ENCODE results near the gene SLC5A11. TPM values are rescaled to one million over a fixed set of nuclear protein-coding genes. Genes with fewer than 3 reads are reported as not detected.
A peak's percentile ranks its signal among the peaks of the same experiment; 100 is the strongest.

The SLC5A11 gene
- total and polyA plus RNA-seq, 3 donors from 2014 or later: 0.39 to 1.3 (median 0.78) TPM

- TF ChIP-seq POLR2A (IDR thresholded peaks at IDR 0.05) (no peak), CTCF (IDR thresholded peaks at IDR 0.05) (no peak)
- no peaks in the 10 kb centered on the region for H3K9me3 ChIP-seq
- WGBS, 2 donors: 81 to 94% methylated on average over 6 of the region's 6 CpGs
- no peaks in the 10 kb centered on the region for H3K27me3 ChIP-seq
- no peak overlapping the region for H3K27ac ChIP-seq
- no peaks in the 10 kb centered on the region for H3K36me3 ChIP-seq (ENCODE audit: low read depth, missing control alignments)
- H3K4me3 ChIP-seq: no peak overlapping the region
- intact Hi-C loops (cut with DNase I; ENCODE audit: low total_unique reads): no loop called here
- DNase-seq: no peak
- peaks cover 12% of the 10 kb centered on the region for H3K4me1 ChIP-seq
Measured at GRCh38 chr16:24833352-24833751, 12.4 kb upstream of the SLC5A11 start.

- H3K27me3 ChIP-seq: no peaks in the 10 kb centered on the region
- TF ChIP-seq CTCF (IDR thresholded peaks at IDR 0.05): peak in 2 of 3 experiments; percentile 32
- TF ChIP-seq POLR2A (IDR thresholded peaks at IDR 0.05): no peak
- H3K4me1 ChIP-seq: peaks cover 16% of the 10 kb centered on the region
- no peaks in the 10 kb centered on the region for H3K36me3 ChIP-seq (ENCODE audit: low read depth, missing control alignments)
- 73 to 83% methylated on average over 7 of the region's 7 CpGs for WGBS, 2 donors
- intact Hi-C loops (cut with DNase I; ENCODE audit: low total_unique reads): no loop called here
- no peak overlapping the region for H3K27ac ChIP-seq
- H3K4me3 ChIP-seq: no peak overlapping the region
- DNase-seq: peak; percentile 58
- H3K9me3 ChIP-seq: no peaks in the 10 kb centered on the region
Measured at GRCh38 chr16:24834459-24835335, 11.1 kb upstream of the SLC5A11 start.

GRCh38 chr16:24836836-24837235 is 8.9 kb upstream of the SLC5A11 start:
- no peak overlapping the region for H3K4me3 ChIP-seq
- H3K36me3 ChIP-seq (ENCODE audit: low read depth, missing control alignments): no peaks in the 10 kb centered on the region
- peaks cover 22% of the 10 kb centered on the region for H3K4me1 ChIP-seq
- WGBS, 2 donors: 72 to 91% methylated on average over 6 of the region's 6 CpGs
- no peak for DNase-seq
- H3K9me3 ChIP-seq: no peaks in the 10 kb centered on the region
- intact Hi-C loops (cut with DNase I; ENCODE audit: low total_unique reads): no loop called here
- H3K27ac ChIP-seq: no peak overlapping the region
- H3K27me3 ChIP-seq: no peaks in the 10 kb centered on the region
- TF ChIP-seq CTCF (IDR thresholded peaks at IDR 0.05) (no peak), POLR2A (IDR thresholded peaks at IDR 0.05) (no peak)

GRCh38 chr16:24837969-24838368 is 7.8 kb upstream of the SLC5A11 start:
- intact Hi-C loops (cut with DNase I; ENCODE audit: low total_unique reads): no loop called here
- no peak for DNase-seq
- Histone ChIP-seq H3K27me3 (no peaks in the 10 kb centered on the region), H3K9me3 (no peaks in the 10 kb centered on the region), H3K27ac (peak overlapping the region in 1 of 2 donors; percentile 59), H3K4me3 (no peak overlapping the region), H3K4me1 (peaks cover 22% of the 10 kb centered on the region), H3K36me3 (ENCODE audit: low read depth, missing control alignments) (no peaks in the 10 kb centered on the region)
- TF ChIP-seq POLR2A (IDR thresholded peaks at IDR 0.05): no peak
- no peak for TF ChIP-seq CTCF (IDR thresholded peaks at IDR 0.05)
- WGBS, 2 donors: 83 to 87% methylated on average over 9 of the region's 9 CpGs

Measured in testis (tissue), 3 donors.